Measurements from ENCODE around the gene APOL3. TPM values are rescaled to one million over a fixed set of nuclear protein-coding genes. Genes with fewer than 3 reads are reported as not detected.
"Not testable (repeated sequence)": the region's sequence is repeated elsewhere in the genome, so short reads cannot be mapped to it uniquely, and the experiment has no call there.

Gene APOL3
- polyA plus RNA-seq, 5 donors, result 33.4 to 43.9 (median 38.9) TPM

- DNase-seq, result no peak
Observed at GRCh38 chr22:36136988-36137387, 23.6 kb downstream of the APOL3 start.

DNA sequence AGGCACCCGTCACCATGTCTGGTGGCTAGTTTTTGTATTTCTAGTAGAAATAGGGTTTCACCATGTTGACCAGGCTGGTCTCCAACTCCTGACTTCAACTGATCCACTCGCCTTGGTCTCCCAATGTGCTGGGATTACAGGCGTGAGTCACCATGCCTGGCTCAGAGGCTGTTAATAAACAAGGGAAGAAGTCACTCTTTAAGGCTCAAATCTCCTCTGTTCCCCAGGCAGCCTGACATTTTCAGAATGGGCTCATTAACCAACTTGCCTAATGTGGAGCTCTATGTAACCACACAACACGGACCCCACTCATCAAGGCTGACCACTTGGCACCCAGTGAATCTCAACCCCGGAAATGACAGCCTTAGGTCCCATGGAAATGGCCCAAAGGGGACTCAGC is 24.1 kb downstream of the APOL3 start:
- DNase-seq, result no peak

- no peak for DNase-seq
Observed at GRCh38 chr22:36135306-36135980, 25.1 kb downstream of the APOL3 start.

DNA sequence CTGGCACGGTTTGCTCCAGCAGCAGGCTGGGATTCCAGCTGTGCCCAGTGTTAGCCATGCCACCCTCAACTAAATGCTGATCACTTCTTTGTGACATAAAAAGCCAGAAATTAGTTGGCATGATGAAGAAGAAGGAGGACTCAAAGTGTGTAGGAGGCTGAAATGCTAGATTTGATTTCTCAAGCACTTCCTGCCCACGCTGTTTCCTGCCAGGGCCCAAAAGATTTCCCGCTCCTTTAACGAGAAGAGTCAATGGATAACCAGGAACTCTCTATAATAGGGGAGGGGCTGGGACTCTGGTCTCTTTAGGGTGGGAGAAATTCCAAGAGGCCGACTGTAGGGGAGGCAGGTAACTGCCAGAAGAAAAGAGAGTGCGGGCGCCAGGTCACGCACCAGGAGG is 26.4 kb downstream of the APOL3 start:
- DNase-seq, result no peak

- no peak for DNase-seq
Observed at GRCh38 chr22:36131907-36132306, 28.6 kb downstream of the APOL3 start.

GRCh38 chr22:36129486-36130388 is 30.8 kb downstream of the APOL3 start:
- peak in 1 of 2 donors; percentile 32 for DNase-seq

DNA sequence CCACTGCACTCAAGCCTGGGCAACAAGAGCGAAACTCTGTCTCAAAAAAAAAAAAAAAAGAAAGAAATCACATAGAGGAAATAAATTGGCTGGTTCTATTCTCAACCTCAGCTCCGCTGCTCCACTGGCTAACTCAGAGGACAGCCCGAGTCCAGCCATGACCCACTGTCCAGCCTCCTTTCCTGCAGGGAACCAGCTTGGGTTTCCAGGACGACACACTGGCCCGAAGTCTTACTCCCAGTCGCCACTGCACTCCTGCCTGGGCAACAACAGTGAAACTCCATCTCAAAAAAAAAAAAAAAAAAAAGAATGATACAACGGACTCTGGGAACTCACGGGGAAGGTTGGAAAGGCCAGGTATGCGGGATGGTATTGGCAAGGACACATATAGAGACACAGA is 31.5 kb downstream of the APOL3 start:
- DNase-seq, result no peak

GRCh38 chr22:36125994-36126531 is 34.5 kb downstream of the APOL3 start:
- DNase-seq, result no peak

DNA sequence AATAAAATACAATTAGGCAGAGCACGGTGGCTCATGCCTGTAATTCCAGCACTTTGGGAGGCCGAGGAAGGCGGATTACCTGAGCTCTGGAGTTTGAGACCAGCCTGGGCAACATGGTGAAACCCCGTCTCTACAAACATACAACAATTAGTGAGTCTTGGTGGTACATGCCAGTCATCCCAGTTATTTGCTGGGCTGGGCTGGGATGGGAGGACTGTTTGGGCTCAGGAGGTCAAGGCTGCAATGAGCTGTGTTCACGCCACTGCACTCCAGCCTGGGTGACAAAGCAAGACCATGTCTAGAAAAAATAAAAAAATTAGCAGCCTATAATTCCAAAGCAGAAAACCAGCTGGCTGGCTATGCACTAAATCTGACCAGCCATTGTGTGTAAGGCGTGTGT is 35.1 kb downstream of the APOL3 start:
- no peak for DNase-seq

DNA sequence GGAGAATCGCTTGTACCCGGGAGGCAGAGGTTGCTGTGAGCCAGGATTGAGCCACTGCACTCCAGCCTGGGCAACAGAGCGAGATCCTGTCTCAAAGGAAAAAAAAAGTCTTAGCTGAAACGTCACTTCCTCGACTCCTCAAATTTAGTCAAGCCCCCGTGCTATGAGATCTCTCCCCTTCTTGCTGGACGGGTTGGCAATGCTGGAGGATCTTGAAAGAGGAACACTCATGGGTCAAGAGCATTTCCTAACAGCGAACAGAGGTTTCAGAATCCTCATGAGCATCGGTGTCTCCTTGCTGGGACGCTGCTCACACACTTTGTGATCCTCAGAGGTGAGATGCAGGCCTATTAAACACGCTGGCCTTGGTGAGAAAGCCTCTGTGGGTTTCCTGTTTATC is 35.9 kb downstream of the APOL3 start:
- DNase-seq, result no peak

- peak; percentile 94 to 96 for DNase-seq
Observed at GRCh38 chr22:36123673-36124630, 36.6 kb downstream of the APOL3 start.

DNA sequence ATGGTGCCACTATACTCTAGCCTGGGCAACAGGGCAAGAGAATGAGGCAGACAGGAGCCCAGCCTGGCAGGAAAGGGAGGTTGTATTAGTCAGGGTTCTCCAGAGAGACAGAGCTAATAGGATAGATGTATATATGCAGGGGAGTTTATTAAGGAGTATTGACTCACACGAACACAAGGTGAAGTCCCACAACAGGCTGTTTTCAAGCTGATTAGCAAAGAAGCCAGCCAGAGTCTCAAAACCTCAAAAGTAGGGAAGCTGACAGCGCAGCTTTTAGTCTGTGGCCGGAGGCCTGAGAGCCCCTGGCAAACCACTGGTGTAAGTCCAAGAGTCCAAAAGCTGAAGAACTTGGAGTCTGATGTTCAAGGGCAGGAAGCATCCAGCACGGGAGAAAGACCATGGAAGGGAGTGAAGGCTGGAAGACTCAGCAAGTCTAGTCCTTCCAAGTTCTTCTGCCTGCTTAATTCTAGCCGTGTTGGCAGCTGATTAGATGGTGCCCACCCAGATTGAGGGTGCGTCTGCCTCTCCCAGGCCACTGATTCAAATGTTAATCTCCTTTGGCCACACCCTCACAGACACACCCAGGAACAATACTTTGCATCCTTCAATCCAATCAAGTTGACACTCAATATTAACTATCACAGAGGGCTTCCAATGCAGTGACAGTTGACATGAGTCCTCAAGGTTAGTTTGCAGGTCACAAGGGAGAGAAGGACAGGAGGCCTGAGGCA is 39.8 kb downstream of the APOL3 start:
- DNase-seq, result not testable (repeated sequence)

DNA sequence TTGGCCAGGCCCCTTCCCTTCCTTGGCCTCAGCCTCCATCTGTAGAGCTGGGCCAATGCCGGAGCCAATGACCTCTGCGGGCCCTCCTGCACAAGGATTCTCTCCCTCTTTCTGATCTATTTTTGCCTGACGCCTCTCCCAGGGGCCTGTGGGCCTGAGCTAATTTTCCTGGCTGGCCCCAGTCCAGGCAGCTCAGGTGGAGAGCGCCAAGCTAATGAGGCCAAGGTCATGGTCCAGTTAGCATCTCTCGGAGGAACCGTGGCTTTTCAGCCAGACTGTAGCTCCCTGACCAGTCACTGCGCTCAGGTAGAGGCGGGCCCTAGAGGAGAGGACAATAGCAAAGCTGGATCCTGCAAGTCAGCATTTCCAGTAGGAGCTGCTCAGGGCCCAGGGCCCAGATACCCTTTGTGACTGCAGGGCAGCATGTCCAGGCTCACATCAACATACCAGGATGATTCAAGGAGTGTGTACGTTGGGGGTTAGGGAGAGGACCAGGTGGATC is 43.5 kb downstream of the APOL3 start:
- DNase-seq, result no peak

GRCh38 chr22:36116127-36116526 is 44.4 kb downstream of the APOL3 start:
- DNase-seq, result no peak

GRCh38 chr22:36113121-36113520 is 47.4 kb downstream of the APOL3 start:
- DNase-seq, result no peak

DNA sequence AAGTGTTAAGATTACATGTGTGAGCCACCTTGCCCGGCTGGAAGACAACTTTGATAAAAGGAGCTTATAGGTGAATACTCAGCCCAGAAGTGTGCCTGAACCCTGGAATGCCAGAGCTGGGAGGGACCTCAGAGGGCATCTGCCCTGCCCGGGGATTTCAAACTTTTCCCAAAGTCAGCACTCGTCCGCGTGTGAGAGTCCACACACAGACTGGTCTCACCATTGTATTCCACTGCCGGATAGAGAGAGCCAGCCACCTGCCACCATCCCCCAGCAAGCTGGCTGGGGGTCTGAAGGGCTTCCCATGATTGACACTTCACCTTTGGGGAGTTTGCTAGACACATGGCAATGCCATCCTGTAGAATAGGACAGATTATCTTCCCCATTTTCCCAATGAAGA is 49.2 kb downstream of the APOL3 start:
- no peak for DNase-seq

DNA sequence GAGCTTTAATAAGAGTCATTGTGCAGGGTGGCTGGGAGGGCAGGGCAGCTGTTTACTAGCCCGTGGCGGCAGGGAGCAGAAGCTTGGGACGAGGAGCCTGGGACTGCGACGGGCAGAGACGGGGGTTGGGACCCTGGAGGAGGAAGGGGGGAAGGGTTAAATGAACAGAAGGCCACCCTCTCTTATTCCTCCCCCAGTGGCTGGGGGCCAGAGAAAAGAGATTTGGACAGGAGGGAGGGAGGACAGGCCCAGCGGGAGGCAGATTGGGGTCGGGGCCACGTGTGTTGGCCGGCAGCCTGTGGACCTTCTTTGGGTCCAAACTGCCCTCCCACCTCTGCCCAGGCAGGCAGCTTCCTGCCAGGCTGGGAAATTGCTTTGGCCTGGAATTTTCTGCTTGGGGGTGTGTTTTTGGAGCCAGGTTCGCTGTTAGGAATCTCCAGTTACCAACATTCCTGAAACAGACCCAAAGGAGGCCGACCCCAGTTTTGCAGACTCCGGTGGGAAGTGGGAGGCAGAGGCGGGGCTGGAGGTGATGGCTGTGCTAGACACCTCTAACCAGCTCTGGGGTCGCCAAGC is 50.2 kb downstream of the APOL3 start:
- DNase-seq, result no peak

- no peak for DNase-seq
Observed at GRCh38 chr22:36107436-36107835, 53.1 kb downstream of the APOL3 start.

- no peak for DNase-seq
Observed at GRCh38 chr22:36106910-36107309, 53.6 kb downstream of the APOL3 start.

GRCh38 chr22:36104988-36105387 is 55.6 kb downstream of the APOL3 start:
- no peak for DNase-seq
